Measurements from ENCODE around the gene SPTAN1.

The SPTAN1 gene

GRCh38 chr9:128632066-128632465, 79.7 kb downstream of the SPTAN1 start:
- DNase-seq (ENCODE audit: low read depth, low spot score) = no peak

- no peak for DNase-seq (ENCODE audit: low read depth, low spot score)
Observed at GRCh38 chr9:128632486-128632885, 80.1 kb downstream of the SPTAN1 start.

- no peak for DNase-seq (ENCODE audit: low read depth, low spot score)
Observed at GRCh38 chr9:128633057-128633456, 80.7 kb downstream of the SPTAN1 start.

GRCh38 chr9:128633601-128634000, 81.2 kb downstream of the SPTAN1 start:
- no peak for DNase-seq (ENCODE audit: low read depth, low spot score)

- no peak for DNase-seq (ENCODE audit: low read depth, low spot score)
Observed at GRCh38 chr9:128634111-128634510, 81.7 kb downstream of the SPTAN1 start.

- DNase-seq (ENCODE audit: low read depth, low spot score) = no peak
Observed at GRCh38 chr9:128634651-128635262, 82.4 kb downstream of the SPTAN1 start.

- DNase-seq (ENCODE audit: low read depth, low spot score) = peak; percentile 99
Observed at GRCh38 chr9:128635266-128636023, 83.1 kb downstream of the SPTAN1 start.

DNA sequence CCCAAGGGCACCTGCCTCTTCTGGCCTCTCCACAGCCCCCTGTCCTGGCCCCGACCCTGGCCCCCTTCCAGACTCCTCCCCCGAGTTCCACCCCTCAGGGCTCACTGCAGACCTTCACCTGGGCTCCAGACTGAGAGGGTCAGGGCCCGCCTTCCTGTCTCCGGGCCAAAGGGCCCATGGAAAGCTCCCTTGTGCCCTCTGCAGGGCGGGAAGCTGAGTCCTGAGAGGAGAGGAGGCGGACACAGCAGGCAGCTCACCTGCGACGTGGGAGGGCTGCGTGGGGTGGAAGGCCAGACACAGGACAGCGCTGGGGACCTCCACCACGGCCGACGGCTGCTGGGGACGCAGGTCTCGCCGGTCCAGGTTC, 83.6 kb downstream of the SPTAN1 start:
- DNase-seq (ENCODE audit: low read depth, low spot score) = peak; percentile 54

DNA sequence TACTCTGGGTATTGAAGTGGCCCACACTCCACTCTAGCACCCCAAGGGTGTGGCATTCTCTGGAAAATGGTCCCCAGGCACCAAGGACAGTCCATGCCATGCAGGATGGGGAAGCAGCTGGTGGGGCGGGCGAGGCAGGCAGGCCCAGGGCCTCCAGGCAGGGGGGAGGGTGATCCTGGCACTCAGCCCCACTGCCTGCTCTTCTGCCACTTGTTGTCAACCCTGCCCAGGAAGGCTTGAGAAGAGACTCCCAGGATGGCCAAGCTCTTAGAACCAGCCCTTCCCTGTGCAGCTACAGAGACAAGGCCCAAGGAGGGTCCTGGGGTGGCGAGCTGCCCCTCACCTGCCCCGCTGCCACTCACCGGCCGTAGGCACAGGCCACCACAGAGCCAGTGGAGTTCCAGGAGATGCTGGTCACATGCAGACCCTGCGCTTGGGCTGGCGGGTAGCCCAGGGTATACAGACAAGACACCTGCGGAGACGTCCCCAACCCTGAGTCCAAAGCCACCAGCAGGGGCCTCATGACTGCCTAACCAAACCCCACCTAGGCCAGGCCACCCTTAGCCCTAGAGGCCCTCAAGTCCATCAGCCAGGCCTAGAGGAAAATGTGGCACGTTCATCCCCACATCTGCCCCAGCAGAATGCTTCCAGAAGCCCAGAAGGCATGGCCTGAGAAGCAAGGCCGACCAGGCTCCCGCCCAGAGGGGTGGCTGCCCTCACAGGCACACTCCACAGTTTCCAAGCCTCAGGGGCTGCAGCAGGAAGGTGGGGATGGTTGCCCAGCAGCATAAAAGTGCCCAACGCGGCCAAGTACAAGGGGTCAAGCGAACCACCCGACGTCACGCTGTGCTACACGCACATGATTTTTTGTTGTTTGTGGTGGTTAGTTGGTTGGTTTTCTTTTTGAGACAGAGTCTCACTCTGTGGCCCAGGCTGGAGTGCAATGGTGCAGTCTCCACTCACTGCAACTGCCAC, 84.5 kb downstream of the SPTAN1 start:
- DNase-seq (ENCODE audit: low read depth, low spot score) = no peak

DNA sequence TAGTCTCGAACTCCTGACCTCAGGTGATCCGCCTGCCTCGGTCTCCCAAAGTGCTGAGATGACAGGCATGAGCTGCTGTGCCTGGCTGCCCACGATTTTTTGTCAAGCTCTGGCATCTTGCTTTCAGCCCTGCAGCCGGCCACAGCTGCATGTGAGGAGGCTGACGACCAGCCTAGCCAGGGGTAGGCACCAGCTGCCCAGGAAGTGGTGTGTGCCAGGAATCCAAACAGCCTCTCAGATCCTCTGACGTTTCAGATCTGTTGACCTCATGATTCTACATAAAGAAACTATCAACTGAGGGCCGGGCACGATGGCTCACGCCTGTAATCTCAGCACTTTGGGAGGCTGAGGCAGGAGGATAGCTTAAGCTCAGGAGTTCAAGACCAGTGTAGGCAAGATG, 85.3 kb downstream of the SPTAN1 start:
- no peak for DNase-seq (ENCODE audit: low read depth, low spot score)

- no peak for DNase-seq (ENCODE audit: low read depth, low spot score)
Observed at GRCh38 chr9:128638580-128638979, 86.2 kb downstream of the SPTAN1 start.

- DNase-seq (ENCODE audit: low read depth, low spot score) = no peak
Observed at GRCh38 chr9:128640603-128641002, 88.2 kb downstream of the SPTAN1 start.

DNA sequence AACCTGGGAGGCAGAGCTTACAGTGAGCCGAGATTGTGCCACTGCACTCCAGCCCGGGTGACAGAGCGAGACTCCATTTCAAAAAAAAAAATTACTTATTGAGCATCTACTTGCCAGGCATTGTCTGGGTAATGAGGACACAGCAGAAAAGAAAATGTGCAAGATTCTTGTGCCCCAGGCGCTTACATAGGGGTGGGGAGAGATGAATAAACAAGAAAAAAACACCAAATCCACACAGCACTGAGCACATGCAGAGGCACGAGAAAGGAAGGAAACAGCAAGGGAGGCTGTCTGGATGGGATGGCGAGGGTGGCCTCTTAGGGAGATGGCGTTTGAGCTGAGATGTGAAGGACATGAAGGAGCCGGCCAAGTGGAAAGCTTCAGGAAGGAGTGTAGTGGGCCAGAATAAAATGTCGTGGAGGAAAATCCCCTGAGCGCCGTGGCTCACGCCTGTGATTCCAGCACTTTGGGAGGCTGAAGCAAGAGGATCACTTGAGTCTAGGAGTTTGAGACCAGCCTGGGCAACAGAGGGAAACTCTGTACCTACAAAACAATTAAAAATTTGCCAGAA, 90.4 kb downstream of the SPTAN1 start:
- DNase-seq (ENCODE audit: low read depth, low spot score) = no peak

- DNase-seq (ENCODE audit: low read depth, low spot score) = no peak
Observed at GRCh38 chr9:128643519-128644300, 91.3 kb downstream of the SPTAN1 start.

DNA sequence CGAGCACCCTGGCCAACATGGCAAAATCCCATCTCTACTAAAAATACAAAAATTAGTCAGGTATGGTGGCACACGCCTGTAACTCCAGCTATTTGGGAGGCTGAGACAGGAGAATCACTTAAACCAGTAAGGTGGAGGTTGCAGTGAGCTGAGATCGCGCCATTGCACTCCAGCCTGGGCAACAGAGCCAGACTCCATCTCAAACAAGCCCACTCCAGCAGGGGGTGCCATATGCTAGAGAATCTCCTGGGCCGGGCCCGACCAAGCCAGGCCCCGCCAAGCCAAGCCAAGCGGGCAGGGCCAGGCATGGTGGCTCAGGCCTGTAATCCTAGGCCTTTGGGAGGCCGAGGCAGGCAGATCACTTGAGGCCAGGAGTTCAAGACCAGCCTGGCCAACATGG, 95.8 kb downstream of the SPTAN1 start:
- DNase-seq (ENCODE audit: low read depth, low spot score) = peak; percentile 36

GRCh38 chr9:128651798-128652197, 99.4 kb downstream of the SPTAN1 start:
- DNase-seq (ENCODE audit: low read depth, low spot score) = no peak

GRCh38 chr9:128653908-128654307, 101.5 kb downstream of the SPTAN1 start:
- DNase-seq (ENCODE audit: low read depth, low spot score) = no peak

DNA sequence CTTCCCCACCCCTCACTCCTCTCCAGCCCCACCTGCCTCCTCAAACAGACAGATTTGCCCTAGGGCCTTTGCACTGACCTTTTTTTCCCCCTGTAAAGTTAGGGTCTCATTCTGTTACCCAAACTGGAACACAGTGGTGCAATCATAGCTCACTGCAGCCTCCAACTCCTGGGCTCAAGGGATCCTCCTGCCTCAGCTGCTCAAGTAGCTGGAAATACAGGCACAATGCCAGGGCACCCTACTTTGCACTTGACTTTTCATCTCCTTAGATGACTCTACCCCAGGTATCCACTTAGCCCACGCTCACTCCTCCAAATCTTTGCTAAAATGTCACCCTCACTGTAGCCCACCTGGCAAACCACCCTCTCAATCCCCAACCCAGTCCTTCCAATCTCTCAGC, 102.1 kb downstream of the SPTAN1 start:
- no peak for DNase-seq (ENCODE audit: low read depth, low spot score)

DNA sequence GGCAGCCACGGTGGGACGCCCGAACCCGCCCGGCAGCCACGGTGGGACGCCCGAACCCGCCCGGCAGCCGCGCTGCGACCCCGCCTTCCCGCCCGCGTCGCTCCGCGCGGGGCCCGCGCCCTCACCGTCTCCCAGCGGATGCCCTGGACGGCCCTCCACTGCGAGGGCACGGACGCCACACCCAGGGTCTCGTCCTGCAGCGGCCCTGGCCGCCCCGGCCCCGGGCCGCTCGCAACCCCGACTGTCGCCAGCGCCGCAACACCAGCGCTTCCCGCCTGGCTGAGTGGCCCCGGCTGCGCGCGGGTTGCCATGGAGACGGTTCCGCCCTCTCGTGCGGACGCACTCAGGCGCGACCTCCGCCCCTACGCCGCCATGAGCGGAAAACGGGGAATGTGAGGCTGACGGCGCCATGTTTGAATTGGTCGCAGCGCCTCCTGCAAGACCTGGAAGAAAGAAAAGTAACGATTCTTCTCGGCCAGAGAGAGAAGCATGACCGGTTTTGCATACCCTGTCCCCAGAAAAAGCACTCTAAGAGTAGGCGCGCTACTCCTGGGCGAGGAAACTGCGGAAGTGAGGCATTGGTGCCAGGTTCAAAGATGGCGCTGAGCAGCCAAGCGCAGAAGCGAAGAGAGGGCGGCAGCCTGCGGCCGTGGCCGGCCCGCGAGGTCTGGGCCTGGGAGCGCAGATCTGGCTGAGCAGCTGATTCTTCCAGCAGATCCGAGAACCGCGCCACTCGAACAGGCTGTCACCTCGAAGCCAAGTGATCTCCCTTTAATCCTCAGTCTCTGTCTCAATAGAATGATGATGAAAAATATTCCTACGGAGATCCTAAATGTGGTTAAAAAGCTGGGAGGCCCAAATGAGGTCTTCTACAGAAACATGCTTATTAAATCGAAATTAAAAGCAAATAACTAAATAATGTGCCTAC, 104.3 kb downstream of the SPTAN1 start, which contains the start of gene DYNC2I2:
Gene DYNC2I2, minus strand, starts transcription at position 432 of the 928 bp plus-strand sequence. Its CDS starts 121 bp downstream, at position 311.
- DNase-seq (ENCODE audit: low read depth, low spot score) = peak; percentile 97

GRCh38 chr9:128657344-128657704, 104.9 kb downstream of the SPTAN1 start:
- no peak for DNase-seq (ENCODE audit: low read depth, low spot score)

All from astrocyte of the hippocampus (primary cell).